ENCODE measurements around the gene FAM117A. TPM values are rescaled to one million over a fixed set of nuclear protein-coding genes. Genes with fewer than 3 reads are reported as not detected.

FAM117A gene
- total RNA-seq, 1 donor from 2014 or later, result 14.6 TPM

DNA sequence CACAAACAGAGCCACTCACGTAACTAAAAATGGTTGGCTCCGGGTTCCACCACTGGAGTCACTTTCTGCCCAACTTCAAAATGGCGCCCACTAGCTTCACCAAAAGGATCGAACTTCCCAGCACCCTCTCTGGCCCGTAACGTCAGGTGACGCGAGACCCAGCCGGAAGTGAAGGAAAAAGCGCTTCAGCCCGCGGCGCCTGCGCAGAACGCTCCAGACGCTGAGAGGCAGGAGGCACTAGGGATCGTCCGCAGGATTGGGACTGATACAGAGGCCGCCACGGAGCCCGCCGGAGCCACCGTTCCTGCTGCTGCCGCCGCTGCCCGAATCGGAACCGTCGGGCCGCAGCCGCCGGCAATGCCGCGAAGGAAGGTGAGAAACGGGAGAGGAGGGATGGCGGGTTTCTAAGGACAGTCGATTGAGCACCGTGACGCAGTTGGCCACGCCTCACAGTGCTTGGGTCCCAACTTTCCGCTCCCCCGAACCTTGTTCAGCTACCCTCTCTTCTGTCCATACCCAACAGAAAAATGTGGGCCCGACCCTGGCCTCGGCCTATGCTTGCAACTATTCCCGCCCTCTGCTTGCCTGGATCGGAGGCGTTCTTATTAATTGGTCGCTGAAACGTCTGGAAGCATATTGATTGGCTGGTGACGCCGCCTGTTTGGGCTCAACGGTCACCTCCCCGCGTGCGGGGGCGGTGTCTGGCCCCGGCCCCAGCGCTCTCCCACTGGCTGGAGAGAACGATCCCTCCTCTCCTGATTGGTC lies 24.7 kb upstream of the FAM117A start, which contains the start of gene KAT7:
KAT7 (plus strand) TSS at position 204 of the 765 bp plus-strand sequence; CDS start at position 358, 154 bp downstream.
- peak within 1 kb of the TSS; percentile 99 for H3K27ac Mint-ChIP-seq
- Histone ChIP-seq H3K4me2 (peak within 1 kb of the TSS; percentile 86), H3K27ac (peak within 1 kb of the TSS; percentile 89), H3K4me1 (peaks cover 14% of the 10 kb centered on the region), H3K9ac (peak within 1 kb of the TSS; percentile 94), H3K79me2 (ENCODE audit: low read depth) (peaks cover 52% of the 10 kb centered on the region), H2AFZ (replicated peaks) (peak within 1 kb of the TSS; percentile 76), H3F3A (ENCODE audit: low read depth) (peaks cover 13% of the 10 kb centered on the region), H4K20me1 (ENCODE audit: low read depth) (peaks cover 45% of the 10 kb centered on the region), H3K36me3 (peaks cover 8% of the 10 kb centered on the region), H3K4me3 (peak within 1 kb of the TSS; percentile 93), H3K9me3 (ENCODE audit: low read depth) (no peaks in the 10 kb centered on the region), H3K27me3 (no peaks in the 10 kb centered on the region)
- DNase-seq (ENCODE audit: low spot score), result peak; percentile 99
- peaks cover 26% of the 10 kb centered on the region for H3K4me1 Mint-ChIP-seq
- H3K36me3 Mint-ChIP-seq, result peaks cover 14% of the 10 kb centered on the region
- peaks cover 4% of the 10 kb centered on the region for H3K27me3 Mint-ChIP-seq (ENCODE audit: insufficient read depth, low read depth)
- TF ChIP-seq, protein P1, sequence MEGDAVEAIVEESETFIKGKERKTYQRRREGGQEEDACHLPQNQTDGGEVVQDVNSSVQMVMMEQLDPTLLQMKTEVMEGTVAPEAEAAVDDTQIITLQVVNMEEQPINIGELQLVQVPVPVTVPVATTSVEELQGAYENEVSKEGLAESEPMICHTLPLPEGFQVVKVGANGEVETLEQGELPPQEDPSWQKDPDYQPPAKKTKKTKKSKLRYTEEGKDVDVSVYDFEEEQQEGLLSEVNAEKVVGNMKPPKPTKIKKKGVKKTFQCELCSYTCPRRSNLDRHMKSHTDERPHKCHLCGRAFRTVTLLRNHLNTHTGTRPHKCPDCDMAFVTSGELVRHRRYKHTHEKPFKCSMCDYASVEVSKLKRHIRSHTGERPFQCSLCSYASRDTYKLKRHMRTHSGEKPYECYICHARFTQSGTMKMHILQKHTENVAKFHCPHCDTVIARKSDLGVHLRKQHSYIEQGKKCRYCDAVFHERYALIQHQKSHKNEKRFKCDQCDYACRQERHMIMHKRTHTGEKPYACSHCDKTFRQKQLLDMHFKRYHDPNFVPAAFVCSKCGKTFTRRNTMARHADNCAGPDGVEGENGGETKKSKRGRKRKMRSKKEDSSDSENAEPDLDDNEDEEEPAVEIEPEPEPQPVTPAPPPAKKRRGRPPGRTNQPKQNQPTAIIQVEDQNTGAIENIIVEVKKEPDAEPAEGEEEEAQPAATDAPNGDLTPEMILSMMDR (IDR thresholded peaks at IDR 0.05), result no peak
- TF ChIP-seq EZH2 (IDR thresholded peaks at IDR 0.05), result no peak
- TF ChIP-seq EZH2phosphoT487 (IDR thresholded peaks at IDR 0.05), result no peak
- H3K9me3 Mint-ChIP-seq, result no peaks in the 10 kb centered on the region
- peak within 1 kb of the TSS; percentile 97 for H3K4me3 Mint-ChIP-seq

DNA sequence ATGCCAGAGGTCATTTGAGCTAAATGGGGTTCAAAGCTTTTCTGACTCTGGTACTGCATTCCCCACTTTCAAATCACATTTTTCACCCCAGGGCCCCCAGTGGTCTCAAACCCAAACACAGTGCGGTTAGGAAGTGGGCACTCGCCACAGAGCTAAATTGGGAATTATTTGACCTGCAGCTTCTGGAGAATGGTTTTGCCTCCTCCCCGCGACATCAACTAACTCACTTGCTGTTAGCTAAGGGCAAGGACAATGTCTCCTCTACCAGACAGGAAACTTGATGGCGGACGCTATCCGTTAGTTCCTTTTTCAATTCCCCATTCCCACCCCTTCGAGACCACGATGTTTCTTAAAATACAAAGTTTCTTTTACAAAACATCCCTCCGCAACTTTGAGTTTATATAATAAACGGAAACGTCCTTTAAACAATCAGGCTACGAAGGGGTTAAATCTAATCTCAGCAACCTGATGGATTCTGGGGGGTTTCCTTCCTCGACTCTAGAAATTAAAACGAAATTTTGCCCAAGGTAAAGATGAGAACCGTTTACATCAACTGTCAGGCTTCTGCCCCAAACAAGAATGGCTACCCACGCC lies 24.1 kb upstream of the FAM117A start:
- Histone ChIP-seq H3K79me2 (ENCODE audit: low read depth) (peaks cover 45% of the 10 kb centered on the region), H3K36me3 (peaks cover 8% of the 10 kb centered on the region), H3K27ac (peak overlapping the region; percentile 40), H4K20me1 (ENCODE audit: low read depth) (peaks cover 38% of the 10 kb centered on the region), H3K4me3 (peak overlapping the region; percentile 93), H3K4me2 (peak overlapping the region; percentile 77), H2AFZ (replicated peaks) (peak overlapping the region; percentile 17), H3F3A (ENCODE audit: low read depth) (peaks cover 13% of the 10 kb centered on the region), H3K9ac (peak overlapping the region; percentile 41), H3K9me3 (ENCODE audit: low read depth) (no peaks in the 10 kb centered on the region), H3K4me1 (peaks cover 14% of the 10 kb centered on the region), H3K27me3 (no peaks in the 10 kb centered on the region)
- DNase-seq (ENCODE audit: low spot score), result peak; percentile 47
- TF ChIP-seq EZH2phosphoT487 (IDR thresholded peaks at IDR 0.05), result no peak
- no peak for TF ChIP-seq EZH2 (IDR thresholded peaks at IDR 0.05)
- TF ChIP-seq, protein P1 (IDR thresholded peaks at IDR 0.05), result no peak
- Mint-ChIP-seq H3K27me3 (ENCODE audit: insufficient read depth, low read depth) (peaks cover 4% of the 10 kb centered on the region), H3K9me3 (no peaks in the 10 kb centered on the region), H3K4me3 (peak overlapping the region; percentile 97), H3K36me3 (peaks cover 12% of the 10 kb centered on the region), H3K4me1 (peaks cover 28% of the 10 kb centered on the region), H3K27ac (peak overlapping the region; percentile 99)

DNA sequence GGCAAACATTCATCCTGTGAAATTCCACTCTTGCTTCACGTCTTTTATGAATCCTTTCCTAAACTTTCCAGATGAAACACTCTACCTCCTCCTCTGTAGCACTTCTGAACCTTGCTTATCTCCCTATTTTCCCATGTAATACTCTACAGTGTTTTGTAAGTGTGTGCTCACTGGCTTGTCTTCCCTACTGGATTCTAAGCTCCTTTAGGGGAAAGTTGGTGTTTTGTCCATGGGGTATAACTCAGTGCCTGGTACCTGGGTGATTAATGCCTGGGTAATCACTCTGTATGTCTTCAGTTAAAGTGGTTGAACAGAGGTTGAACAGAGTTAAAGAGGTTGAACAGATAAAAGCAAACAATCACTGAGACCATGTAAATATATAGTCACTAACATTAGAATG lies 20.7 kb upstream of the FAM117A start:
- peaks cover 6% of the 10 kb centered on the region for H3K27me3 Mint-ChIP-seq (ENCODE audit: insufficient read depth, low read depth)
- Histone ChIP-seq H3K27ac (no peak overlapping the region), H2AFZ (replicated peaks) (no peak overlapping the region), H3K9me3 (ENCODE audit: low read depth) (no peaks in the 10 kb centered on the region), H3K79me2 (ENCODE audit: low read depth) (peaks cover 12% of the 10 kb centered on the region), H3K4me1 (peaks cover 10% of the 10 kb centered on the region), H3K4me3 (no peak overlapping the region), H3K27me3 (no peaks in the 10 kb centered on the region), H3K9ac (no peak overlapping the region), H3K36me3 (no peaks in the 10 kb centered on the region), H4K20me1 (ENCODE audit: low read depth) (peaks cover 5% of the 10 kb centered on the region), H3K4me2 (no peak overlapping the region), H3F3A (ENCODE audit: low read depth) (peaks cover 13% of the 10 kb centered on the region)
- no peaks in the 10 kb centered on the region for H3K9me3 Mint-ChIP-seq
- peaks cover 3% of the 10 kb centered on the region for H3K36me3 Mint-ChIP-seq
- no peak for DNase-seq (ENCODE audit: low spot score)
- H3K4me1 Mint-ChIP-seq, result peaks cover 25% of the 10 kb centered on the region
- no peak overlapping the region for H3K27ac Mint-ChIP-seq
- H3K4me3 Mint-ChIP-seq, result no peak overlapping the region
- TF ChIP-seq EZH2 (IDR thresholded peaks at IDR 0.05), result no peak
- no peak for TF ChIP-seq EZH2phosphoT487 (IDR thresholded peaks at IDR 0.05)
- TF ChIP-seq, protein P1 (IDR thresholded peaks at IDR 0.05), result no peak
